ENCODE results near the gene LPP.

DNA sequence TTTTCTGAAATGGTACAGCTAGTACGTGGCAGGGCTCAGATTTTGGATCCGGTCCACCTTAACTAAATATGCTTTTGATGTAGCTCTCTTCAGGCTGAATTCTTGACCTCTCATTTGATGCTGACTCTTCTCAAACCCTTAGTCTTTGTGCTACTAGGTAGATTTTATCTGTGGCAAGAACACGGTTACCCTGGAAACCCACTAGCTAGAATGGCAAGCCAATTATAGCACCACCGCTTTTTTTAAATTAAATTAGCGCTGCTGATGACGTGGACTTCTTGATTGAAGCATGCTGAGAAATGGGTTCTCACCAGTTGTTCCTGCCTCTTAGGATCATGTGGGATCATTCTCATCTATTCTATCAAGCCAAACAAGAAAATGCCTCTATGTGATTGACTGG is 421.5 kb downstream of the LPP start:
- TF ChIP-seq EZH2 (optimal IDR thresholded peaks at IDR 0.05; ENCODE audit: low read depth, low read length): no peak
- TF ChIP-seq, protein P1, sequence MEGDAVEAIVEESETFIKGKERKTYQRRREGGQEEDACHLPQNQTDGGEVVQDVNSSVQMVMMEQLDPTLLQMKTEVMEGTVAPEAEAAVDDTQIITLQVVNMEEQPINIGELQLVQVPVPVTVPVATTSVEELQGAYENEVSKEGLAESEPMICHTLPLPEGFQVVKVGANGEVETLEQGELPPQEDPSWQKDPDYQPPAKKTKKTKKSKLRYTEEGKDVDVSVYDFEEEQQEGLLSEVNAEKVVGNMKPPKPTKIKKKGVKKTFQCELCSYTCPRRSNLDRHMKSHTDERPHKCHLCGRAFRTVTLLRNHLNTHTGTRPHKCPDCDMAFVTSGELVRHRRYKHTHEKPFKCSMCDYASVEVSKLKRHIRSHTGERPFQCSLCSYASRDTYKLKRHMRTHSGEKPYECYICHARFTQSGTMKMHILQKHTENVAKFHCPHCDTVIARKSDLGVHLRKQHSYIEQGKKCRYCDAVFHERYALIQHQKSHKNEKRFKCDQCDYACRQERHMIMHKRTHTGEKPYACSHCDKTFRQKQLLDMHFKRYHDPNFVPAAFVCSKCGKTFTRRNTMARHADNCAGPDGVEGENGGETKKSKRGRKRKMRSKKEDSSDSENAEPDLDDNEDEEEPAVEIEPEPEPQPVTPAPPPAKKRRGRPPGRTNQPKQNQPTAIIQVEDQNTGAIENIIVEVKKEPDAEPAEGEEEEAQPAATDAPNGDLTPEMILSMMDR (IDR thresholded peaks at IDR 0.05; ENCODE audit: low read length): no peak
- TF ChIP-seq EZH2phosphoT487 (IDR thresholded peaks at IDR 0.05; ENCODE audit: low read length): no peak

All from MM.1S (cell line).